ENCODE data around the gene MTTP.

The MTTP gene

DNA sequence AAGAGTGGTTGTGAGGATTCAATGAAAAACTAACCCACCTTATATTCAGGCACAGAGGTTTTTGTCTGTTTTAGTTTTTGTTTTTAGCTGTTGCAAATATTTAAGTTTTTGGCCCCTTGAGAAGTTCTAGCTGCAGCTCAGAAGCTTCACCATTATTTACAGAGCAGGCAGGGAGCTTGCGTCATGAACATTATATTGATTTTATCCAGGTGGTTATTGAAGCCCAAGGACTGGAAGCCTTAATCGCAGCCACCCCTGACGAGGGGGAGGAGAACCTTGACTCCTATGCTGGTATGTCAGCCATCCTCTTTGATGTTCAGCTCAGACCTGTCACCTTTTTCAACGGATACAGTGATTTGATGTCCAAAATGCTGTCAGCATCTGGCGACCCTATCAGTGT lies 38.1 kb downstream of the MTTP start:
- TF ChIP-seq, protein P1, sequence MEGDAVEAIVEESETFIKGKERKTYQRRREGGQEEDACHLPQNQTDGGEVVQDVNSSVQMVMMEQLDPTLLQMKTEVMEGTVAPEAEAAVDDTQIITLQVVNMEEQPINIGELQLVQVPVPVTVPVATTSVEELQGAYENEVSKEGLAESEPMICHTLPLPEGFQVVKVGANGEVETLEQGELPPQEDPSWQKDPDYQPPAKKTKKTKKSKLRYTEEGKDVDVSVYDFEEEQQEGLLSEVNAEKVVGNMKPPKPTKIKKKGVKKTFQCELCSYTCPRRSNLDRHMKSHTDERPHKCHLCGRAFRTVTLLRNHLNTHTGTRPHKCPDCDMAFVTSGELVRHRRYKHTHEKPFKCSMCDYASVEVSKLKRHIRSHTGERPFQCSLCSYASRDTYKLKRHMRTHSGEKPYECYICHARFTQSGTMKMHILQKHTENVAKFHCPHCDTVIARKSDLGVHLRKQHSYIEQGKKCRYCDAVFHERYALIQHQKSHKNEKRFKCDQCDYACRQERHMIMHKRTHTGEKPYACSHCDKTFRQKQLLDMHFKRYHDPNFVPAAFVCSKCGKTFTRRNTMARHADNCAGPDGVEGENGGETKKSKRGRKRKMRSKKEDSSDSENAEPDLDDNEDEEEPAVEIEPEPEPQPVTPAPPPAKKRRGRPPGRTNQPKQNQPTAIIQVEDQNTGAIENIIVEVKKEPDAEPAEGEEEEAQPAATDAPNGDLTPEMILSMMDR (IDR thresholded peaks at IDR 0.05; ENCODE audit: low read depth, low read length): no peak
- no peak overlapping the region for H3K4me3 ChIP-seq (ENCODE audit: low read depth, low read length)

DNA sequence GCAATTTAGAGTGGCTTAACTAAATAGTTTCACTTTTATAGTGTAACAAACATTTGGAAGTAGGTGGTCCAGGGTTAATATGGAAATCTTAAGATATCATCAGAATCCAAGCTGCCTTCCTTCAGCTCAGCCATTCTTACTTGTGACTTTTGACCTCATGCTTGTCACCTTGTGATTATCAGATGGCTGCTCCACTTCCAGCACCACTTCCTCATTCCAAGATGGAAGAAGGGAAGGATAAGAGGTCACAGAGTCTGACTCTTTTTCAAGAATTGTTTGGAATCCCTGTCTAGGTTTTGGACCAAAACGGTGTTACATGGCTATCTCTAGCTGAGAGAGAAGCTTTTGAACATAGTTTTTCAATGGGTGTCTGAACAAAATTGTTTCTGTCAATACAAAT lies 39.9 kb downstream of the MTTP start:
- TF ChIP-seq, protein P1 (IDR thresholded peaks at IDR 0.05; ENCODE audit: low read depth, low read length): no peak
- no peak overlapping the region for H3K4me3 ChIP-seq (ENCODE audit: low read depth, low read length)

DNA sequence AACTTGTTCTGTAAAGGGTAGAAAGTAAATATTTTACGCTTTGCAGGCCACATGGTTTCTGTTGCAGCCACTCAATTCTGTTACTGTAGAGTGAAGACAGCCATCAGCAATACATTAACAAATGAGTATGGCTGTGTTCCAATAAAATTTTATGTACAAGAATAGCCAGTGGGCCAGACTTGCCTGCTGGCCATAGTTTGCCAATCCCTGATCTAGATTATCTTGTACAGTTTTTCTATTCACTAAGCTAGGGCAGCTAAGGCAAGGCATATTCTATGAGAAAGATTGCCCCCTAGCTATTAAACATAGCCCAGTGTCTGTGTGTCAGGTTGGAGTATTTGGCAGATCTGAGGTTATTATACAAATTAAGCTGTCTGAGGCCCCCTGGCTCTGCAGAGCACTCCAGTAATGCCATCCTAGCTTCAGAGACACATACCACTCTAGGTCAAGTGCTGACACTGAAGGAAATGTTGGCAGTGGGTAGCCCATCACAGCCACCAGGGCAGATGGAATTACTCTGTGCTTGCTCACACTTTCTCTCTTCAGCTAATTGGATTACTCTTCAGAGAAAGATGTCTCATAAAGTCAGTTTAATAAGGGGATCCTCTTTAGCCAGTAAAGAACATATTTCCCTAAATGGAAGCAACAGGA lies 40.7 kb downstream of the MTTP start:
- TF ChIP-seq, protein P1 (IDR thresholded peaks at IDR 0.05; ENCODE audit: low read depth, low read length): no peak
- no peak overlapping the region for H3K4me3 ChIP-seq (ENCODE audit: low read depth, low read length)

DNA sequence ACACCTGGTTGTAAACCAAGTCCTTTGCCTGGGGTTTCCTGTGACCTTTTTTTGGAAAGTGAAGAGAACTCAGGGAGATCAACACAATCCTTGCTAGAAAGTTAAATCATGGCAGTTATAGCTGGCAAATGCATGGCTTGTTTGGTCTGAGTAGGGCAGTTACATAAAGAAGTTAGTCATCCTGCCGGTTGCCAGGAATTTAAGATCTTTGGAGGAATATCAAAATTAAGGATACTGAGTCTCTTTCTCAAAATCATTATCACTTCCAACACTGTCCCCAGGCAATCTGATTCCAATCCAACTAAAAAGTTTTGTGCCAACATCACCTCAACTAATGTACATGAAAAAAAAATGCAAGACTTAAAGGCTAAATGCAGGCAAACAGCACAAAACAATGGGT lies 42.8 kb downstream of the MTTP start:
- H3K4me3 ChIP-seq (ENCODE audit: low read depth, low read length): no peak overlapping the region
- TF ChIP-seq, protein P1 (IDR thresholded peaks at IDR 0.05; ENCODE audit: low read depth, low read length): no peak

DNA sequence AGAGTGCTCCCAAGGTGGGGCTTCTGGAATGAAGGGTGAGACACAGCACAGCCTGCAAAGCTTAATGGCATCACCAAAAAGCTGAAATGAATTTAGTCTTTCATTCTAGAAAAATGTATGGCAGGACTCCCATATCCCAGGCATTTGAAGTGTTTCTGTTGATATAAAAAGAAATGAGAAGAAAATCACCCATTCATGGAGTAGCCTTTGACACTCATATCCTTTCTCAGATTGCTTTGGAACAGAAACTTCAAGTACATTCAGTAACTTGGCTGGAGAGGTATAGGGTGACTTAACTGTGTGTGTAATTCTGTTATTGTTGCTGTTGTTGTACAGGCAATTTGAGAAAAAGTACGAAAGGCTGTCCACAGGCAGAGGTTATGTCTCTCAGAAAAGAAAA lies 47.7 kb downstream of the MTTP start:
- H3K4me3 ChIP-seq (ENCODE audit: low read depth, low read length): no peak overlapping the region
- TF ChIP-seq, protein P1 (IDR thresholded peaks at IDR 0.05; ENCODE audit: low read depth, low read length): no peak

DNA sequence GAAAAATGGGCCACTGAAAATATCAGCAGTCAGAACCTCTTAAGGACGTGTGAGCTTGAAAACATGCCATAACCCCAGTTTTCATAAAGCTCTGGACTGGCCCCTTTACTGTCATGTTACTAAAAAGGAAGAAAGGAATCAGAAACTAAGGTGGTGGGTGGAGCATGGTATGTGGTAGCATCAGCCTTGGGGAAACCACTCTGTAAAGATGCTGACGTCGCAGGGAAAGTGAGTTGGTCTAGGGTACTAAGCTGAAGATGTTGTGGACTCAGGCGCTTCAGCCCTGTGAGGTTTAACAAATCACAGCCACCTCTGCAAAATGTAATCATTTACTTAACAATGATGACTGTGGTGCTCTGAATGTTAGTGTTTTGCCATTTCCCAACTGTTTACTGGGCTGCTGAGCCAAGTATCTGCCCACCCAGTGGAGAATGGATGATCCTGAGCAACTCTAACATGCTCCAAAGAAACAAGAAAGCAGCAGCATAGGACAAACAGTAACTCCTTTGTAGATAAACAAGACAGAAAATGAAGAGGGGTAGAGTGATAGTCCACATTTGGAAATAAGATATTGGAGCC lies 49.6 kb downstream of the MTTP start:
- TF ChIP-seq, protein P1 (IDR thresholded peaks at IDR 0.05; ENCODE audit: low read depth, low read length): no peak

DNA sequence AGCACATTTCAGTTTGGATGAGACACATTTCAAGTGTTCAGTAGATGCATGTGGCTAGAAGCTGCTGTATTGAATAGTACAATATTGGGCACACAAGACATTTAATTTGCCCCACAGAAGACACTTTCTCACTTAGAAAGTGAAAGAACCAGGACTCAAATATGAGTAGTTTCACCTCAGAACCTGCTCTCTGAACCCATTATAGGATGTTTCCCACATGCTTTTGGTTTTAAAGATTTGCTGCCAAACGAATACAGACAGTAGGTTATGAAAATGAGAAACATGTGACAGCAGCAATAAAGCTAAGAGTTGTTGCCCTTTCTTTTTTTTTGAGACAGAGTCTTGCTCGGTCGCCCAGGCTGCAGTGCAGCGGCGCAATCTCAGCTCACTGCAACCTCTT lies 50.7 kb downstream of the MTTP start:
- no peak overlapping the region for H3K4me3 ChIP-seq (ENCODE audit: low read depth, low read length)

More for the DNA sequence above, 49.6 kb downstream of the MTTP start:
- H3K4me3 ChIP-seq (ENCODE audit: low read depth, low read length): no peak overlapping the region

More for the DNA sequence above, 50.7 kb downstream of the MTTP start:
- TF ChIP-seq, protein P1 (IDR thresholded peaks at IDR 0.05; ENCODE audit: low read depth, low read length): no peak
